Esophagus muscularis mucosa (tissue), 3 donors: ENCODE results near the gene PACRG.

Experiments
- POLR2A ChIP-seq: fragments of 450-650 bp; IDR thresholded peaks from one replicate; pipeline ENCODE4 v1.6.1; 2017; ENCODE audit warnings: antibody characterized with exemption, moderate library complexity, mild to moderate bottlenecking, low read depth
- POLR2AphosphoS5 ChIP-seq, 2 donors: sonication (generic); formaldehyde crosslinking; IDR thresholded peaks; one replicate each; pipeline ENCODE4 v1.6.1; 2017; ENCODE audit warnings: antibody characterized with exemption in 2 of 2
- TF ChIP-seq, protein P1 (sequence below), 3 experiments: fragments of 200-600 bp in 2 of 3; fragments of 450-650 bp in 1 of 3; sonication (generic) in 2 of 3; IDR thresholded peaks; one replicate each; pipeline ENCODE4 v1.5.1; 2017 to 2019; ENCODE audit warnings: antibody characterized with exemption in 3 of 3, mild to moderate bottlenecking in 2 of 3, moderate library complexity in 1 of 3

DNA sequence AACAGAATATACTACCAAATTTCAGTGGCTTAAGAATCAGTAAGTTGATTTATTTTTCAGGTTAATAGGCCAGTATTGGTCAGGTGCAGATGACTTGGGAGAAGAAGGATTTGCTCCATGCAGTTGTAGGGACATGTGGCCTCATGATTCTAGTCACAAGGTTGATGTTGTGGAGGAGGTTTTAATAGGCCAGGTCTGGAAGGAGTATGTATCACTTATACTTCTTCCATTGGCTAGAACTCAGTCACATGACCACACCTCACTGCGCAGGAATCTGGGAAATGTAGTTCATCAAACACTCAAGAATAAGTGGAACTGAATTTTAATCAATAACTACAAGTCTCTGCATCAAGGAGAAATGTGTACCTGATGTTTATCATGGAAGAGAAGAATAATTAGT lies 405.2 kb downstream of the PACRG start:
- TF ChIP-seq, protein P1, sequence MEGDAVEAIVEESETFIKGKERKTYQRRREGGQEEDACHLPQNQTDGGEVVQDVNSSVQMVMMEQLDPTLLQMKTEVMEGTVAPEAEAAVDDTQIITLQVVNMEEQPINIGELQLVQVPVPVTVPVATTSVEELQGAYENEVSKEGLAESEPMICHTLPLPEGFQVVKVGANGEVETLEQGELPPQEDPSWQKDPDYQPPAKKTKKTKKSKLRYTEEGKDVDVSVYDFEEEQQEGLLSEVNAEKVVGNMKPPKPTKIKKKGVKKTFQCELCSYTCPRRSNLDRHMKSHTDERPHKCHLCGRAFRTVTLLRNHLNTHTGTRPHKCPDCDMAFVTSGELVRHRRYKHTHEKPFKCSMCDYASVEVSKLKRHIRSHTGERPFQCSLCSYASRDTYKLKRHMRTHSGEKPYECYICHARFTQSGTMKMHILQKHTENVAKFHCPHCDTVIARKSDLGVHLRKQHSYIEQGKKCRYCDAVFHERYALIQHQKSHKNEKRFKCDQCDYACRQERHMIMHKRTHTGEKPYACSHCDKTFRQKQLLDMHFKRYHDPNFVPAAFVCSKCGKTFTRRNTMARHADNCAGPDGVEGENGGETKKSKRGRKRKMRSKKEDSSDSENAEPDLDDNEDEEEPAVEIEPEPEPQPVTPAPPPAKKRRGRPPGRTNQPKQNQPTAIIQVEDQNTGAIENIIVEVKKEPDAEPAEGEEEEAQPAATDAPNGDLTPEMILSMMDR (IDR thresholded peaks at IDR 0.05), result no peak
- TF ChIP-seq POLR2A (no peak), POLR2AphosphoS5 (IDR thresholded peaks at IDR 0.05) (no peak)
